TTC549 (cell line): ENCODE measurements around the gene NOTO.
"Not testable (repeated sequence)": the region's sequence is repeated elsewhere in the genome, so short reads cannot be mapped to it uniquely, and the experiment has no call there.

Source experiments
- FAIRE-seq: peaks from 2 replicates; lab custom pipeline; 2012; peaks lifted over from hg19 to GRCh38; lab: Jason Lieb, UNC

Gene NOTO, protein sequence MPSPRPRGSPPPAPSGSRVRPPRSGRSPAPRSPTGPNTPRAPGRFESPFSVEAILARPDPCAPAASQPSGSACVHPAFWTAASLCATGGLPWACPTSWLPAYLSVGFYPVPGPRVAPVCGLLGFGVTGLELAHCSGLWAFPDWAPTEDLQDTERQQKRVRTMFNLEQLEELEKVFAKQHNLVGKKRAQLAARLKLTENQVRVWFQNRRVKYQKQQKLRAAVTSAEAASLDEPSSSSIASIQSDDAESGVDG

GRCh38 chr2:73202156-73203054 is at the start of gene NOTO:
TSS of gene NOTO (plus strand) at chr2:73202574. CDS start at chr2:73202667, 93 bp downstream.
- FAIRE-seq, result no peak

DNA sequence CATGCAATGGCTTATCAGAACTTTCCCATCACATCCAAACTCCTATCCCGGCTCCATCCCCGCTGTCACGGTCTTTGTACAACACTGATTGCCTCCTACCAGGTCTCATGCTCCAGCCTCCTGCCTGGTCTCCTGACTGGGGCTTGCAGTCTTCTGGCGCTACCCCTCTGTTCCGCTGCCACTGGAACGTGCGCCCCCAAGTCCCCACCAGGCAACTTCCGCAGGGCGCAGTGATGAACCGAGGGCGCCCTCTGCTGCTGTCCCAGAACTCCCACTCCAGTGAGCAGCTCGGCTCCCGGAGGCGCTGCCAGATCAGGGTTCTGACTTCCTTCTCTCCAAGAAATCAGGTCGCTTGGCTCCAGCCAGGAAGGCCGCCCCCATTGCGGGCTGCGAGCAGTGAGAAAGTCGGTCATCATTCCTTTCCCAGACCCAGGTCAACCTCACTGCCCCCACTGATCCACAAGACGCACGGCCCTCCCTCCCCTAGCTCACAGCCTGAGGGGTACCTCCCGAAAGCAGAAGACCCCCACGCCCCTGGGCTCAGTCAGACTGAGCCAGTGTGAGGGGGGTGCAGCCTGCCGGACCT is 45.7 kb upstream of the NOTO start:
- FAIRE-seq, result no peak

DNA sequence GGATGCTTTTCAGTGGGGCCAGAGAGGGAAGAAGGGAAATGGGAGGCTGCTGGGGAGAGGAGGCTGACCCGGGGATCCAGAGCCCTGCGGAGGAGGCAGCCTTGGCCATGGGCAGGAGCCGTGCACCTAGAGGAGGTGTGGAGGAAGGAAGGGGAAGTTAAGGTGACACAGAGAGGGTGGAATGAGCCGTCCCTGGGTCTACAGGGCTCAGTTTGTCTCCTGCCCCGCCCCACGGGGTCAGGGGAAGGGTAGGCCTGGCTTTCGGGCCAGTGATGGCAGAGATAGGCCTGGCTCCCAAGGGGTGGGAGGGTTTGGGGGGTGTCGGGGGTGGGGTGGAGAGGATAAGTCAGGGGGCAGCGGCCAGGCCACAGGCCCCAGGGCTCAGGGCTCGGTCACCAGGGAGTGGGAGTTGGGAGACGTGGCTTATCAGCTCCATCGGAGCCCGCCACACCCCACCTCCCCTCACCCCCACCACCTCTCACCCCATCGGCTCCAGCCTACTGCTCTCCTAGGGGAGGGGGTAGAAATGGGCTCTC is 39.5 kb upstream of the NOTO start:
- no peak for FAIRE-seq

DNA sequence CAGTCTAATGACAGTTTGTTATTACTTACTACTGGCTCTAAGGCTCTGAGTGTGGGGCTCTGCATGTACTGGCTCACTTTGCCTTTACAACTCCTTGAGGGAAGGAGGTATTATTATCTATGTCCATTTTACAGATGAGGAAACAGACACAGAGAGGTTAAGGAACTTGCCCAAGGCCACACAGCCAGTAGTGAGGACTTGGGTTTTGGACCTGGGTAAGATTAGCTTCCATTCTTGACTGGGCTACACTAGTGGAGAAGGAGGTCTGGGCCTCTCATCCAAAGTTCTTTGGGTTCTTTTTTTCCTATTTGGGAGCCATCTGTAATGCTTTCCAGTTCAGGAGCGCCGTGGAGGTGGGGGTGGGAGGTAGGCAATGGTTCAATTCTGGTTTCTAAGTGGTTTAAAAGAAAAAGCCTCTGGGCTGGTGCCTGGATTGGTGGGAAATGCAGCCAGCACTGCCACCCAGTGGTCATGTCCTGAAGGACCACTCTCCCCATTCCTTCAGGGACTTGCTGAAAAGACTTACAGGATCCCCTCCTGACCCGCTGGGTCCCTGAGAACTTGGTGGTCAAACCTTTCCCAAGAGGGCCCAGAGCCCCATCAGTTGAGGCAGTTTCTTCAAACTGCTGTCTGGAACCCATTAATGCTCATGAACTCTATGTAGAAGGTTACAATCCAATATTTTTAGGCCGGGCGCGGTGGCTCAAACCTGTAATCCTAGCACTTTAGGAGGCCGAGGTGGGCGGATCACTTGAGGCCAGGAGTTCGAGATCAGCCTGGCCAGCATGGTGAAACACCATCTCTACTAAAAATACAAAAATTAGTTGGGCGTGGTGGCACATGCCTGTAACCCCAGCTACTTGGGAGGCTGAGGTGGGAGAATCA is 38.6 kb upstream of the NOTO start:
- FAIRE-seq, result no peak

- not testable (repeated sequence) for FAIRE-seq
Observed at GRCh38 chr2:73165978-73166377, 36.4 kb upstream of the NOTO start.

GRCh38 chr2:73166813-73167212 is 35.6 kb upstream of the NOTO start:
- not testable (repeated sequence) for FAIRE-seq

DNA sequence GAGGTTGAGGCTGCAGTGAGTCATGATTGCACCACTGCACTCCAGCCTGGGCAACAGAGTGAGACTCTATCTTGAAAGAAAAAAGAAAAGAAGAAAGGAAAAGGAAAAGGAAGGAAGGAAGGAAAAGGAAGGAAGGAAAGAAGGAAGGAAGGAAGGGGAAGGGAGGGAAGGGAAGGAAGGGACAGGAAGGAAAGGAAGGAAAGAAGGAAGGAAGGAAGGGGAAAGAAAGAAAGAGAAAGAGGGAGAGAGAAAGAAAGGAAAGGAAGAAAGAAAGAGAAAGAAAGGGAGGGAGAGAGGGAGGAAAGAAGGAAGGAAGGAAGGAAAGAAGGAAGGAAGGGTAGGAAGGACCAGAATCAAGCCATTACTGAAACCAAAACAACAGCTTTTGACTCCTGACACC is 34.0 kb upstream of the NOTO start:
- FAIRE-seq, result not testable (repeated sequence)

- FAIRE-seq, result not testable (repeated sequence)
Observed at GRCh38 chr2:73170341-73170740, 32.0 kb upstream of the NOTO start.

GRCh38 chr2:73172963-73173362 is 29.4 kb upstream of the NOTO start:
- no peak for FAIRE-seq

- no peak for FAIRE-seq
Observed at GRCh38 chr2:73173781-73174180, 28.6 kb upstream of the NOTO start.

DNA sequence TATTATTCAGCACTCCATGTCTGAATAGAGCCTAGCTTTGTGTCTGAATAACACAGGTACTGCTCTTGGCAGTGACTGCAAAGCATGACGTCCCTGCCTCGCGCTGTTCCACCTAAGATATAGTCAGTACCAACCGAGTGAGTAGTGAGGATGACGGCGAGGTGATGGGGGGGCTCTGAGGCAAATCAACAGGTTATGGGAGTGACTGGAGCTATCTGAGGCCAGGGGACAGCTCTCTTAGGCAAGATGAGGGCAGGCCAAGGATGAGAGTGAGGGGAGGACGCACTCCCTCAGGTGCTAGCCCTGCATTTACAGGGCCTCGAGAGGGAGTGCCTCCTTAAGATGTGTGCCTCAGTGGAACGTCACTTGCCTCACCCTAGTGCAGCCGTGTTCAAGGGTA is 28.1 kb upstream of the NOTO start:
- no peak for FAIRE-seq

DNA sequence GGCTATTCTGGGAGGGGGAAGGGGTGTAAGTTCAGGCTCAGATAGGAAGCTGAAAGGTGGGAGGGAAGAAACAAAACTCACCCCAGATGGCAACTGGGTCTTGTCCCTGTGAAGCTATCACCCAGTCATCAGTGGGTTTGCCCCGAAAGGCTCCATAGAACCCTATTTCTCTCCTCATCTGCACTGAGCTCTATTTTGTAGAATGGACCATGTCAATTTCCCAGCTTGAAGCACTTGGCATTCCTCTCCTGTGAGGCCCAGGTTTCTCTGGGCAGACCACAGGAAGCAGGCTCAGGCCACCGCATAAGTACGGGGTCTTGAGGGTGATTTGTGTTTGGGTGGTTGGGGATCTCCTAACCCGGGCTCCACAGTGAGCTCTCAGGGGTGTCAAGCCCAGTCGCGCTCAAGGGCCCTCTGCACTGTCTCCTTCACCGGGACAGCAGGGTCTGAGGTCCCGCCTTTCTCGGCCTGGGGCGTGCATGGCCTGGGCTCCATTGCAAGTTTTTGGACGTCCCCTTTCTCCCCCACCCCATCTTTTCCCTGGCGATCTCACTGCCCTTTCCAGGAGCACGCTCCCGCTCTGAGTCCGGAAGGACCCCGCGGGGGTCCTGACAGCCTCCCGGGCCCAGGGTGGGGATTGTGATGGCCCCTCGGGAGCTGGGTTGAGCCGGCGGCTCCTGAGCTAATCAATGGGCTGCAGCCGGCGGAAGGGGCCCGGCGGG is 27.3 kb upstream of the NOTO start:
- no peak for FAIRE-seq

GRCh38 chr2:73175663-73176204 is 26.6 kb upstream of the NOTO start:
- FAIRE-seq, result no peak

DNA sequence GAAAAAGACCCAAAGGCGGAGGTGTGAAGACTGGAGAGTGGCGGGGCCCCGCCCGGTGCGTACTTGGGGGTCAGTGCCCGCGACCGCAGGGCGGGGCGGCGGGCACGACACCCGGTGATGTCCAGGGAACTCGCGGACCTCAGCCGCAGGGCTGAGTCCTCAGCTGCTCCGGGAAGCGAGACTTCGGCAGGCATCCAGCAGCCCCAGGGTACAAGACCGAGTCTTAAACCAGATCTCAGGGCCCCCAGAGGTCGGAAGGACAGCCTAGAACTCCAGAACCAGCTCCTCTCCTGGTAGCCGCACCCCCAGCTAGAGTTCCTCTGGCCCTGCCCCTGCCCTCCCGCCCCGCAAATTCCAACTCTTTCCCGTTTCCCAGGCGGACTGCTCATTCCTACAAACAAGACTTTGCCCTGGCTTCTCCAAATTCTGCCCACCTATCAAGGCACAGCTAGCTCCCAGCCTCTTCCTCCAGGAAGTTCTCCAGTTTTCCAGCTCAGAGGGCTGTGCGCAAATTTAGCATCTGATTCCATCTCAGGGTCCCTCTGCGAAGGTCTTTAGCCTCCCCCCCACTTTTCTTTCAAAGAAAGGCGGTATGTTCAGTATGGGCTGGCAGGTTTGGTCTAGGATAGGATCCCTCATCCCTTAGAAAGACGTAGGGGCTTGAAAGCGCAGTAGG is 26.0 kb upstream of the NOTO start:
- no peak for FAIRE-seq

- no peak for FAIRE-seq
Observed at GRCh38 chr2:73176881-73177644, 25.3 kb upstream of the NOTO start.

DNA sequence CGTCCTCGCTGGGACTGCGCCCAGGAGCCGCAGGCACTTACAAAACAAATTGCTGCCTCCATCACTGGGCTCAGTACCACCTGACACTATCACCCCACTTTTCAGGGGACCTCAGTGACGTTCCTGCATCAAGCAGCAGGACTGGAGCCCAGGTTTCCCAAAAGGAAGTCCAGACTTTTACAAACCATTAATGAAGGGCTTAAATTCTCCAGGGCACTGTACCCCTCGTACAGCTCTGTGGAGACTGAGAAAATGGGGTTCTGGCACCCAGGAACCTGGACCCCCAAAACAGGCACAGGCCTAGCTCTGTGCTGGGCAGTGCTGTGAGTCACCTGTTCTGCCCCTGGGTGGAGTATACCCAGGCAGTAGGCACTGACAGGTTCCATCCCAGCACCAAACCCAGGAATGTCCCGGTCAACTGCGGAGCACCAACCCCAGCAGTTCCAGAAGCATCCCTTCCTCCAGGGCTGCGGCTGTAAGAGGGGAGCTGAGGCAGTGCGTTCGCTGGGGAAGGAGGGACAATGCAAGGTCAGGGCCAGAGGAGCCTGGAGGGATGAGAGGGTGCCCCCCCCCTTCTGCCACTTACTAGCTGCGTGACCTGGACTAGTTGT is 24.6 kb upstream of the NOTO start:
- FAIRE-seq, result no peak

- no peak for FAIRE-seq
Observed at GRCh38 chr2:73185965-73186364, 16.4 kb upstream of the NOTO start.

GRCh38 chr2:73187549-73187948 is 14.8 kb upstream of the NOTO start:
- FAIRE-seq, result no peak

GRCh38 chr2:73197579-73197978 is 4.8 kb upstream of the NOTO start:
- no peak for FAIRE-seq
